ENCODE measurements around the gene TMEM229B.
A peak's percentile ranks its signal among the peaks of the same experiment; 100 is the strongest.

TMEM229B gene

DNA sequence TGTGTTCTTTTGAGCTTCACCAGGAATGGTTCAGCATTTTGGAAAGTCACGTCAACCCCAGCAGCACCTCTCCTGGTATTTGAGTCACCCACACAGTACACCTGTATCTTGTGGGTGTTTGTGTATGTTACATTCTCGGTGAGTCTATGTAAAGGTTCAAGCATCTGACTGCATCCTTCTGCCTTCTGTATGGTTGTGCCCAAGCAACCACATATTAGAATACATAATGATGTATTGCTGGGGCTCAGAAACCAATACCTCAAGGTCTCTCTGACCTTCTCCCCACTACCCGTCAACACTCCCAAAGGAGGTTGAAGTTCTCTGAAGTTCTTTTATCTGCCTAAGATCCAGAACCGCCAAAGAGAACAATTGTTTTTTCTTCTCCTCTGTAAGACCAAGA lies 9.2 kb upstream of the TMEM229B start:
- DNase-seq (ENCODE audit: low read depth): no peak
- H3K4me3 ChIP-seq (ENCODE audit: low read length): no peak overlapping the region
- TF ChIP-seq, protein P1, sequence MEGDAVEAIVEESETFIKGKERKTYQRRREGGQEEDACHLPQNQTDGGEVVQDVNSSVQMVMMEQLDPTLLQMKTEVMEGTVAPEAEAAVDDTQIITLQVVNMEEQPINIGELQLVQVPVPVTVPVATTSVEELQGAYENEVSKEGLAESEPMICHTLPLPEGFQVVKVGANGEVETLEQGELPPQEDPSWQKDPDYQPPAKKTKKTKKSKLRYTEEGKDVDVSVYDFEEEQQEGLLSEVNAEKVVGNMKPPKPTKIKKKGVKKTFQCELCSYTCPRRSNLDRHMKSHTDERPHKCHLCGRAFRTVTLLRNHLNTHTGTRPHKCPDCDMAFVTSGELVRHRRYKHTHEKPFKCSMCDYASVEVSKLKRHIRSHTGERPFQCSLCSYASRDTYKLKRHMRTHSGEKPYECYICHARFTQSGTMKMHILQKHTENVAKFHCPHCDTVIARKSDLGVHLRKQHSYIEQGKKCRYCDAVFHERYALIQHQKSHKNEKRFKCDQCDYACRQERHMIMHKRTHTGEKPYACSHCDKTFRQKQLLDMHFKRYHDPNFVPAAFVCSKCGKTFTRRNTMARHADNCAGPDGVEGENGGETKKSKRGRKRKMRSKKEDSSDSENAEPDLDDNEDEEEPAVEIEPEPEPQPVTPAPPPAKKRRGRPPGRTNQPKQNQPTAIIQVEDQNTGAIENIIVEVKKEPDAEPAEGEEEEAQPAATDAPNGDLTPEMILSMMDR (conservative IDR thresholded peaks at IDR 0.05; ENCODE audit: low read depth, low read length): no peak

DNA sequence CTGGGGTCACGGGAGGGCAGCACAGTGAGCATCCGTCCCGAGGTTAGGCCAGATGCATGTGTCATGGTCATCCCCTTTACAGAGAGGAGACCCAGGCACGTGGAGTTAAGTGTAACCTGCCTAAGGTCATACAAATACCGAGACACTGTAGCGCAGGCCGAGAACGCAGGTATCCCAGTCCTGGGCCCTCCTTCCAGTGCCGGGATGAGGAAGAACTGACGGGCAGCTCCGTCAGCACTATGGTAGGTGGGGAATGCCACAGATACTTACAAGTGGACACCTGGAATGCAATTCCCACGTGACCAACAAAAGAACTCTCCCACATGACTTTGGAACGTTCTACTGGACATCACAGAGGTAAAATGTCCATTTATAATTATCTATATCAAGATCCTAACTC lies 8.7 kb upstream of the TMEM229B start:
- DNase-seq (ENCODE audit: low read depth): no peak
- no peak overlapping the region for H3K4me3 ChIP-seq (ENCODE audit: low read length)
- TF ChIP-seq, protein P1 (conservative IDR thresholded peaks at IDR 0.05; ENCODE audit: low read depth, low read length): no peak

DNA sequence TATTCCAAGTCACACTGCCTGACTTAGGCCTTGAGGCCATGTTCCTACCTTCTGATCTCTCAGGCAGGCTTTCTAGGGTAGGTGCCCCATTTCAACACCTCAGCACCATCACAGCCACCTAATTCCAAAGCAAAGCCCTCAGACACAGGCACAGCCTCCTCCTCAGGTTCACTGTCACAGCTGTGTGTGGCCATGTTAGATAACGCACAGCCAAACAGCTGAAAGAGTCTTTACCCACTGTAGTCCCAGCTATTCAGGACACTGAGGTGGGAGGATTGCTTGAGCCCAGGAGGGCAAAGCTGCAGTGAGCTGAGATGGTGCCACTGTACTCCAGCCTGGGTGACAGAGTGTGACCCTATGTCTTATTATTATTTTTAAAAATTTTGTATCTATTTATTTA lies 7.3 kb upstream of the TMEM229B start:
- DNase-seq (ENCODE audit: low read depth): no peak
- H3K4me3 ChIP-seq (ENCODE audit: low read length): no peak overlapping the region
- TF ChIP-seq, protein P1 (conservative IDR thresholded peaks at IDR 0.05; ENCODE audit: low read depth, low read length): no peak

DNA sequence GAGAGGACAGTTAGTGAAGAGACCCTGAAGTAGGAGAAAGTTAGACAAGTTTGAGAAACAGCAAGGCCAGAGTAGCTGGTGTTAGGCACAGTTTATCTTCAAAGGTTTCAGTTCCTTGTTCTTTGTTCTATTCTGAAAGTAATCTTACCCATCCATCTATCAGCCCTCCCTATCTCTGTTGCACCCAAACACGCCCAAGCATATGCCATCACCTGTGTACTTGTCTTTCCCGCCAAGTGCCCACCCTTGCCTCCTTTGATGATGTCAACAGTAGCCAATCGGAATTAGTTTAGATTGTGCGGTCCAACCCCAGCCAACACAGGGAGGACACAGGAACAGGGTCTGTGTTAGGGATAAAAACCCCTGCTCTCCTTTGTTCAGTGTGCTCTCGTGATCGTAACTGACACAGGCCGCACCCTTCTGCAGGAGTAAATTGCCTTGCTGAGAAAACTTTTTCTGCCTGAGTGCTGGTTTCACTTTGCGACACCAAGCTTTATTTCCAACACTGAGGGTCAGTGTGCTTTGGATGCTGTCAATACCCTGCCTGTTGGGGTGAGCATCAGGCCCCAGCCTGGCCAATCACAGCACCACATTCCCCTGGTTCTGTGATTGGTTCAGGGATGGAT lies 4.7 kb upstream of the TMEM229B start:
- TF ChIP-seq, protein P1 (conservative IDR thresholded peaks at IDR 0.05; ENCODE audit: low read depth, low read length): no peak
- H3K4me3 ChIP-seq (ENCODE audit: low read length): no peak overlapping the region
- no peak for DNase-seq (ENCODE audit: low read depth)

DNA sequence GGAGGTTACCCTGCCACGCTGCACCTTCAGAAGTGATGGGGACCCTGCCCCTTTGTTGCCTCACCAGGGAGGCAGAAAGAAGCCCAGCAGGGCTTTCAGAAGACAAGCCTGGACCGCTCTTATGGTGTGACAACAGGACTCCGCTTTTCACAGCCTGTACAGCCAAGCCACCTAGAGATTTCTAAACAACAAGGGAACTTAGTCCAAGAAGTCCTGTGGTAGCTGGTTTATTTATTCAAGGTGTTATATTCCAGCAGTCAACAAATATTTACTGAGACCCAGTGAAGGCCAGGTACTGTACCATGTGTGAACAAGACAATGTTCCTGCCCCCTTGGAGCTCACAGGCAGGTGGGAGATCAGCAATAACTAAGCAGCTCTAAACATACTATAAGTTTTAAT lies 4.0 kb upstream of the TMEM229B start:
- no peak for DNase-seq (ENCODE audit: low read depth)
- TF ChIP-seq, protein P1 (conservative IDR thresholded peaks at IDR 0.05; ENCODE audit: low read depth, low read length): no peak
- no peak overlapping the region for H3K4me3 ChIP-seq (ENCODE audit: low read length)

DNA sequence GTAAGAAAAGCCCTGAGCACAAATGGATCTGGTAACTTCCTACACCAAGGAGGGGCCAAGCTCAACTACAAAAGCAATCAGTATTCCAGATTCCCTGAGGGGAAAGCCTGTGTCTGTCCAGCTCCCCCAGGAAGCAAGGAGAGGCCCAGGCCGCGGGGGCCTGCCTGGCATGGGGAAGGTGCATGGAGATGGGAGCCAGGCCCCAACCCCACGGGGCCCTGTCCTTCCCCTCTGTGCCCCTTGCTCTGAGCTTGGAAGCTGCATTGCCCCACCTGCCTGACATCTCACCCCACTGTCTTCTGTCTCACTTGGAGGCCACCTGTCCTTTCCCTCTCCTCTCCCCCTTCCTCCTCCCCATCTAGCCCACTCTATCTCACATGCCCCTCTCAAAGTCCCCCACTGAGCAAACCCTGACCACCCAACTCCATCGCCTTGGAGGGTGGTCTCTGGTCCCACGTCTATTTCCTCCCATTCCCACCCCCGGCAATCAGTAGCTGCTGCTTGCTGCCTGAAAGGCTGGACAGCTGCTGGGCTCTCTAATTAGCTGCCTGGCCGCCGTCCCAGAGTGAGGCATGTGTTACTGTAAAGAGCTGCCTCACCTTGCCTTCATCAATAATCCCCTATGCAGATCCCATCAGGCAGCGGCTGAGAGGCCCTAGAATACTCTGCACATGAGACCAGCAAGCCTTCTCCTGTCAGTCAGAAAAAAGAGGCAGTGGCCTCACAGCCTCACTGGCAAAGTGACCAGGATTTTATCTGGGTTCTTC lies 3.4 kb upstream of the TMEM229B start:
- peak; percentile 55 for DNase-seq (ENCODE audit: low read depth)
- TF ChIP-seq, protein P1 (conservative IDR thresholded peaks at IDR 0.05; ENCODE audit: low read depth, low read length): no peak

DNA sequence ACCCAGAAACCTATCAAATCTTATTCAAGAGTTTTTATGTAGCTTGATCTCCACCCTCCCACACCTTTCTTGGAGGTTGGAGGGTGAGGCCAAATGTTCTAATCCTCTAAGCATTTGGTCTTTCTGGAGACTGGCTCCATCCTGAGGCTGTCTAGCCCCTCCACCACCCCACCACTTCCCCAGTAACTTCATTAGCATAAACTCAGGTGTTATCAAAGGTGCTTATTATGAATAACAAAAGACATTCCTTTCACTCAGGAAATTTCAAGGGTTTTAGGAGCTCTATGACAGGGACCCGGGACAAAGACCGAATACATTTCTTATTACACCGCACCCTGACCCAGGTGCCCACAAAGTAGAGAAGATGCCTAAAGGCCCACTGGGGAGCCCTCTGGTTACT lies 2.8 kb upstream of the TMEM229B start:
- TF ChIP-seq, protein P1 (conservative IDR thresholded peaks at IDR 0.05; ENCODE audit: low read depth, low read length): no peak
- DNase-seq (ENCODE audit: low read depth): no peak
- no peak overlapping the region for H3K4me3 ChIP-seq (ENCODE audit: low read length)

More for the DNA sequence above, 3.4 kb upstream of the TMEM229B start:
- no peak overlapping the region for H3K4me3 ChIP-seq (ENCODE audit: low read length)

Data from retinal pigment epithelial cell (primary cell).